ENCODE data around the gene OVCA2. TPM values are rescaled to one million over a fixed set of nuclear protein-coding genes. Genes with fewer than 3 reads are reported as not detected.
A peak's percentile ranks its signal among the peaks of the same experiment; 100 is the strongest.

The OVCA2 gene
- polyA plus RNA-seq, 1 donor (not counting 4 experiments of a cell fraction or from before 2014, with no cell fraction given): 41.2 TPM

DNA sequence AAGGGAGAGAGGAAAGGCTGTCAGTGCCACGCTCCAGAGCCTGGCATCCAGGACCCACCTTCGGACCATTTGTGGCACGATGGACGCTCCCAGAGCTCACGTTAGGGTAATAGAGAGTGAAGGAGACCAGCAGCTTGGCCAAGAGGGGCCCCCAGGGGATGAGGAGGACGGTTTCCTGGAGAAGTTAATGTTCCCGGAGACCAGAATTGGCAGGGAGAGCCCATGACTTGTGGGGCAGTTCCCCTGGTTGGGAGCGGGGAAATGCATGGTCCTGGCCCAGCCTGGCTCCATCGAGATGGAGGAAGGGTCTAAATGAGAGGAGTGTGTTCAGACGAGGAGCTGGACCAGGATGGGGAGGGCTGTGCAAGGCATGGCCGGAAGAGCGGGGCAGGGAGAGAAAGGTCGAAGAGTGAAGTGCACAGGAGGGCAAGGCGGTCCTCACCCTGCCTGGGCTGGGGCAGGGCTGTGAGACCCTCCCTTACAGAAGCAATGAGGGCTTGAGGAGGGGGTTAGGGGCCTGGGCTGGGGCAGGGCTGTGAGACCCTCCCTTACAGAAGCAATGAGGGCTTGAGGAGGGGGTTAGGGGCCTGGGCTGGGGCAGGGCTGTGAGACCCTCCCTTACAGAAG, 10.2 kb downstream of the OVCA2 start:
- H3K36me3 ChIP-seq (ENCODE audit: control insufficient read depth in 2 of 2, extremely low read depth in 1 of 2, insufficient read depth in 2 of 2, low read length in 2 of 2): no peaks in the 10 kb centered on the region
- TF ChIP-seq, protein P1, sequence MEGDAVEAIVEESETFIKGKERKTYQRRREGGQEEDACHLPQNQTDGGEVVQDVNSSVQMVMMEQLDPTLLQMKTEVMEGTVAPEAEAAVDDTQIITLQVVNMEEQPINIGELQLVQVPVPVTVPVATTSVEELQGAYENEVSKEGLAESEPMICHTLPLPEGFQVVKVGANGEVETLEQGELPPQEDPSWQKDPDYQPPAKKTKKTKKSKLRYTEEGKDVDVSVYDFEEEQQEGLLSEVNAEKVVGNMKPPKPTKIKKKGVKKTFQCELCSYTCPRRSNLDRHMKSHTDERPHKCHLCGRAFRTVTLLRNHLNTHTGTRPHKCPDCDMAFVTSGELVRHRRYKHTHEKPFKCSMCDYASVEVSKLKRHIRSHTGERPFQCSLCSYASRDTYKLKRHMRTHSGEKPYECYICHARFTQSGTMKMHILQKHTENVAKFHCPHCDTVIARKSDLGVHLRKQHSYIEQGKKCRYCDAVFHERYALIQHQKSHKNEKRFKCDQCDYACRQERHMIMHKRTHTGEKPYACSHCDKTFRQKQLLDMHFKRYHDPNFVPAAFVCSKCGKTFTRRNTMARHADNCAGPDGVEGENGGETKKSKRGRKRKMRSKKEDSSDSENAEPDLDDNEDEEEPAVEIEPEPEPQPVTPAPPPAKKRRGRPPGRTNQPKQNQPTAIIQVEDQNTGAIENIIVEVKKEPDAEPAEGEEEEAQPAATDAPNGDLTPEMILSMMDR (optimal IDR thresholded peaks at IDR 0.05 in 1 of 3, IDR thresholded peaks at IDR 0.05 in 1 of 3, conservative IDR thresholded peaks at IDR 0.05 in 1 of 3; ENCODE audit: extremely low read depth in 1 of 3, insufficient read depth in 2 of 3, low read length in 3 of 3): no peak
- H3K9me3 ChIP-seq (ENCODE audit: control insufficient read depth, low read depth, low read length): no peaks in the 10 kb centered on the region
- H3K79me2 ChIP-seq (ENCODE audit: control insufficient read depth, insufficient read depth, low read length): peaks cover 2% of the 10 kb centered on the region
- no peak overlapping the region for H2AFZ ChIP-seq (ENCODE audit: control insufficient read depth, low read length)
- H3K4me1 ChIP-seq (ENCODE audit: control insufficient read depth, extremely low read depth, insufficient read depth, low read length): peaks cover 18% of the 10 kb centered on the region
- DNase-seq (ENCODE audit: low read depth, low spot score) (no peak), FAIRE-seq (no peak)
- no peak overlapping the region for H3K4me2 ChIP-seq (ENCODE audit: control insufficient read depth, extremely low read depth, insufficient read depth, low read depth, low read length)
- H3K9me1 ChIP-seq (ENCODE audit: control insufficient read depth, extremely low read depth, insufficient read depth, low read length): no peaks in the 10 kb centered on the region
- H3K27me3 ChIP-seq (ENCODE audit: control insufficient read depth, extremely low read depth, insufficient read depth, low read length): peaks cover 15% of the 10 kb centered on the region
- no peak overlapping the region for H3K4me3 ChIP-seq (ENCODE audit: control insufficient read depth in 2 of 3, extremely low read depth in 1 of 3, insufficient read depth in 2 of 3, low read depth in 1 of 3, low read length in 3 of 3)
- dilution Hi-C loops (cut with MboI; ENCODE audit: extremely low pct_ligation_motif_present, low sequenced_read_pairs): no loop called here
- H3K27ac ChIP-seq (ENCODE audit: control insufficient read depth, insufficient read depth, low read length): no peak overlapping the region
- no peak overlapping the region for H3K9ac ChIP-seq (ENCODE audit: control insufficient read depth, extremely low read depth, insufficient read depth, low read length)
- H4K20me1 ChIP-seq (ENCODE audit: control insufficient read depth, extremely low read depth, insufficient read depth, low read length): peaks cover 6% of the 10 kb centered on the region

DNA sequence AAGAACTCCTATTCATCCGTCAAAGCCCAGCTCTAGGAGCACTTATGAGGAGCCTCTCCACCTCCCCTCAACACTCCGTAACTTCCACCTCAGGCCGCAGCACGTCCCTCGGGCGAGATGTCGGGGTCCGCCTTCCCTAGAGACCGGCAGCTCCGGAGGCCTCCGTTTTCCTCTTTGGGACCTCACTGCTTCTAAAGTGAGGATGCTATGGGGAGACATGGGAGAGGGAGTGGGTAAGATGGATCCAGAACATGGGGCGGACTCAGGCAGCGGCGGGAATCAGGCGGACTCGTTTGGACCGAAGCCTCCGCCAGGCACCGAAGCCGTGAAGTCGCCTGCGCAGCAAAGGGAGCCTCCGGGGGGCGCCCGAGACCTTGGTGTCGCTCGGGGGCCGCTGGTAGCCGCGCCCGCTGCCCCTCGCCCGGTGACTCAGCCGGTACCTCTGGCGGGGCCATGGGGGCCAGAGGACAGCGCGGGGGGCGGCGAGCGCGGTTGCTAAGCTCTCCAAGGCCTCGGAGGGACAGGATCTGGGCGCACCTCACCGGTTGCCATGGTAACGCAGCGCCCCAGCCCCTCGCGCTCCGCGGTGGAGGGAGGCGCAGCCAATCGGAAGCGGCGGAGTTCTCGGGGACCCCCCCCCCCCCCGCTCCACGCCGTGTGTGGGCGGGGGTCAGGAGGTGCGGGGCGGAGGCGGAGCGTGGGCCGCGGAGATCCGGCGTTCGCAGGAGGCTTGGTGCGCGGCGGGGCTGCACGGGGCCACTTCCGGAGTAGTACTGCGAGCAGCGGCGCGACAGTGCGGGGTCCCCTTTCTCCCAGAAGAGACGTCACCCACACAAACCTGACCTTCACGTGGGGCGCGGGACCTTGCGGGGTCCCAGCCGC, 11.8 kb downstream of the OVCA2 start:
- Histone ChIP-seq H3K27ac (ENCODE audit: control insufficient read depth, insufficient read depth, low read length) (no peak overlapping the region), H3K79me2 (ENCODE audit: control insufficient read depth, insufficient read depth, low read length) (peaks cover 5% of the 10 kb centered on the region), H3K9me3 (ENCODE audit: control insufficient read depth, low read depth, low read length) (no peaks in the 10 kb centered on the region), H3K4me2 (ENCODE audit: control insufficient read depth, extremely low read depth, insufficient read depth, low read depth, low read length) (peak overlapping the region; percentile 78), H3K4me1 (ENCODE audit: control insufficient read depth, extremely low read depth, insufficient read depth, low read length) (peaks cover 18% of the 10 kb centered on the region), H3K4me3 (ENCODE audit: control insufficient read depth in 2 of 3, extremely low read depth in 1 of 3, insufficient read depth in 2 of 3, low read depth in 1 of 3, low read length in 3 of 3) (peak overlapping the region; percentile 33 to 70 (median 63)), H3K36me3 (ENCODE audit: control insufficient read depth in 2 of 2, extremely low read depth in 1 of 2, insufficient read depth in 2 of 2, low read length in 2 of 2) (no peaks in the 10 kb centered on the region), H4K20me1 (ENCODE audit: control insufficient read depth, extremely low read depth, insufficient read depth, low read length) (peaks cover 9% of the 10 kb centered on the region), H3K27me3 (ENCODE audit: control insufficient read depth, extremely low read depth, insufficient read depth, low read length) (peaks cover 15% of the 10 kb centered on the region), H3K9me1 (ENCODE audit: control insufficient read depth, extremely low read depth, insufficient read depth, low read length) (no peaks in the 10 kb centered on the region), H2AFZ (ENCODE audit: control insufficient read depth, low read length) (no peak overlapping the region), H3K9ac (ENCODE audit: control insufficient read depth, extremely low read depth, insufficient read depth, low read length) (peak overlapping the region; percentile 28)
- dilution Hi-C loops (cut with MboI; ENCODE audit: extremely low pct_ligation_motif_present, low sequenced_read_pairs): no loop called here
- TF ChIP-seq, protein P1 (optimal IDR thresholded peaks at IDR 0.05 in 1 of 3, IDR thresholded peaks at IDR 0.05 in 1 of 3, conservative IDR thresholded peaks at IDR 0.05 in 1 of 3; ENCODE audit: extremely low read depth in 1 of 3, insufficient read depth in 2 of 3, low read length in 3 of 3): peak; percentile 38 to 68 (median 55)
- TF ChIP-seq EZH2 (IDR thresholded peaks at IDR 0.05; ENCODE audit: low read length): no peak
- DNase-seq (ENCODE audit: low read depth, low spot score): no peak
- no peak for FAIRE-seq

All from keratinocyte (primary cell).